Measurements from ENCODE around the gene FN3KRP.
A peak's percentile ranks its signal among the peaks of the same experiment; 100 is the strongest.

The FN3KRP gene, protein sequence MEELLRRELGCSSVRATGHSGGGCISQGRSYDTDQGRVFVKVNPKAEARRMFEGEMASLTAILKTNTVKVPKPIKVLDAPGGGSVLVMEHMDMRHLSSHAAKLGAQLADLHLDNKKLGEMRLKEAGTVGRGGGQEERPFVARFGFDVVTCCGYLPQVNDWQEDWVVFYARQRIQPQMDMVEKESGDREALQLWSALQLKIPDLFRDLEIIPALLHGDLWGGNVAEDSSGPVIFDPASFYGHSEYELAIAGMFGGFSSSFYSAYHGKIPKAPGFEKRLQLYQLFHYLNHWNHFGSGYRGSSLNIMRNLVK
- total RNA-seq = 25.3 reads per million, percentile 52 among the genes with 10 or more reads in this experiment

DNA sequence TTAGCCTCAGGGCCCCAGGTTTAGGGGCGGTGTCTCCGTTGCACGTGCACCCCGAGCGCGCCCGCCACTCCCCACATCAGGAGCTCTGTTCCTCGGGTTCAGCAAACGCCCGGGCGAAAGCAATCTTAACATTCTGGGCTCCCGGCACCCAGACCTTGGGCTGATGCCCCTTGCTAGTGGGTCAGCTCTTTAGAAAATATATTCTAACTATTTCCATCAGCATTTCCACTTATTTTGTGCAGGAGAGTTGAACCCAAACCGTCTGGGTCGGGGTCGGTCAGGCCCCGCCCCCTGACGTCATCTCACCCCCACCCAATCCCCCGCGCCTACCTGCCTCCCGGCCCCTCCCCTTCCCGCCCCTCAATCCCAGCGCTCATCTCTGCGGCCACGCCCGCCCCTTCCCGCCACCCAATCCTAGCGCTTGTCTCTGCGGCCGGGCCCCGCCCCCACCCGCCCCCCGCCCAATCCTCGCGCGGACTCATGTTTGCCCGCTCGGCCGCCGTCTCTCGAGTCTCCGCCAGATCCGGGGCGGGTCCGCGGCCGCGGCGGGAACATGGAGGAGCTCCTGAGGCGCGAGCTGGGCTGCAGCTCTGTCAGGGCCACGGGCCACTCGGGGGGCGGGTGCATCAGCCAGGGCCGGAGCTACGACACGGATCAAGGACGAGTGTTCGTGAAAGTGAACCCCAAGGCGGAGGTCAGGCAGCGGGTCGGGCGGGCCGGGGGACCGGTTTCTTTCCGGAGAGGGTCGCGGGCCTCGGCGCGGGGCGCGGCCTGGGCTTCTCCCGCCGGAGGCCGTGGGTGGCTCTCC is at the start of gene FN3KRP:
FN3KRP (plus strand) TSS at position 504 of the 808 bp plus-strand sequence; CDS start at position 554, 50 bp downstream.
- DNase-seq = peak; percentile 89

DNA sequence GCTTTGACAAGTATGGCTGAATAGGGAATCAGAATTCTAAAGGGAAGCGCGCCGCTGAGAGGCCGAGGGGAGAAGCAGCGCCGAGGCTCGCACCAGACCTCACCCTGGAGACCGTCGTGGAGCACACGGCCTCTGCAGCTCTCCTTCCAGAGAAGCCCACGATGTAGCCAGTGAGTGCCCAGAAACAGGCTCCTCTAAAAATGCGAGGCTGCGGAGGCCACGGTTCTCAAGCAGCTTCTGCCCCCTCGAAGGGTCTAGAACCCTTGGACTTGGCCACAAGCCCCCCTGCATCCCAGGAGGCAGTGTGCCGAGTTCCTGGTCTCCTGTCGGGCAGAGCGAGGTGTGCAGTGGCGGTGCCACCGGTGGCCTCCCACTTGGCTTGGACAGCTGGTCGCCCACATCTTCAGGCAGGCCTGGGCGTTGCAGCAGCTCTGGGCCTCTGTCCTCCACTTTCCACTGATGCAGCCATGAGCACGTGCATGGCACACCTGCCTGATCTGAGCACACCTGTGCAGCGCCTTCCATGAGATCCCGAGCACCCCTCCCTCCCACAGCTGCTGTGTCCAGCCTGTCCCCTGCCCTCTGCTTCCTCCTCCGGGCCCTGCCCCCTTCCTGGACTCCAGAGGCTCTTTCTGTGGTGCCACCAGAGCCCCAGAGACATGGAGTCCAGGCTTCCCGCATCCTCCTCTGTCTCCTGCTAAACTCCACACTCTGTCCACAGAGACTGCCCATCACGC is 49.4 kb upstream of the FN3KRP start:
- no peak for DNase-seq

DNA sequence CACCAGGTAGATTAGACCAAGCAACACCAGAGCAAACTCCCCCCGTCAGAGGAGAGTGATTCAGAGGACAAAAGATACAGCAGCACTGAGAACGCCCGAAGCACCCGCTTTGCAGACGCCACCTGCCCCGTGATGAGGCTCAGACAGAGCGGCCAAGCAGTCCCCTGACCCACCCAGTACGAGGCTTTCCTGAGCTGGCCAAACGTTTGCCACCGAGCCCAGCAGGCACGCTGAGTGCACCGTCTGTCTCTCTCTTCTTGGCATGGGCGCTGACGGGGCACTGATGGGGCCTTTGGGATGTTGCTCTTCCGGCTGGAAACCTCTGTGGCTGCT is 48.9 kb upstream of the FN3KRP start:
- no peak for DNase-seq

DNA sequence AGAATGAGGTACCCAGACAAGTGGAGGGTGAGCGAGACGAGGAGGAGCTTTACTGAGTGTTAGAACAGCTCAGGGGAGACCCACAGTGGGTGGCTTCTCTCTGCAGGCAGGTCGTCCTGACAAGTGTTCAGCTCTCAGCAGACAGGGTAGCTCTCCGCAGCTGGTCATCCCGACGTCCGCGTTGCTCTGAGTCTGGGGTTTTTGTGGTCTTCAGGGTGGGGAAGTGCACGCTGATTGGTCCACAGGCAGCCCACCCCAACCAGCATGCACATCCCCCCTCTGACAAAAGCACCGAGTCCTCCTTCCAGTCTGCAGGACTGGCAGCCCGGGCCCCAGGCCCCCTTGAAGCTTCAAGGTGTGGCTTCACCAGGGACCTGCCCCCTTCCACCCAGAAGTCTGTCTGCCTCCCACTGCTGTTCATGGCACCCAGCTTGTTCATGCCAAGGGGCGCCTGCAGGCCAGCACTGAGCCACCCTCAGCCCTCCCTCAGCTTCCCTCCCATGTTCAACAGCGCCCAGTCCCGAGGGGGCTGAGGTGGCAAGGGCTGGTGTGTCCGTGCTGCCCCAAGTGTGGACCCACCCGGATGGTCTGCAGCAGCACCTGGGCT is 48.4 kb upstream of the FN3KRP start:
- no peak for DNase-seq

DNA sequence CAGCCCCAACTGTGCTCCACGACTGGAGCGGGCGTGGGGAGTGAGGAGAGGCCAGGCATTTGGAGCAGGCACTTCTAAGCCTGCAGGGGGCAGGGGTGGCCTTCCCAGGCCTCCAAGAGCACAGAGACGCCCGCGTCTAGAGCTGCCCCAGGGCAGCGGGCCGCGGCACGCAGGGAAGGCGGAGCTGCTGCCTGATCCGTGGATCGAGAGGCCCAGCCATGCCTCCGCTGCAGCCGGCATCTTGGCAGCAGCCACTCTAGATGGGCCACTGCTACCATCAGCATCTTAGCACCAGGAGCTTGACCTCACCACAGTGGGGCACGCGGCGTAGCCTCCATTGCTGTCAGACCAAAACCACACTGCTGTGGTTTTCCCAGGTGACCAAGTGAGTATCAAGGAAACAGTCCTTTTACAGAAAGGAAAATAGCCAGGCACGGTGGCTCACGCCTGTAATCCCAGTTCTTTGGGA is 47.8 kb upstream of the FN3KRP start:
- no peak for DNase-seq

DNA sequence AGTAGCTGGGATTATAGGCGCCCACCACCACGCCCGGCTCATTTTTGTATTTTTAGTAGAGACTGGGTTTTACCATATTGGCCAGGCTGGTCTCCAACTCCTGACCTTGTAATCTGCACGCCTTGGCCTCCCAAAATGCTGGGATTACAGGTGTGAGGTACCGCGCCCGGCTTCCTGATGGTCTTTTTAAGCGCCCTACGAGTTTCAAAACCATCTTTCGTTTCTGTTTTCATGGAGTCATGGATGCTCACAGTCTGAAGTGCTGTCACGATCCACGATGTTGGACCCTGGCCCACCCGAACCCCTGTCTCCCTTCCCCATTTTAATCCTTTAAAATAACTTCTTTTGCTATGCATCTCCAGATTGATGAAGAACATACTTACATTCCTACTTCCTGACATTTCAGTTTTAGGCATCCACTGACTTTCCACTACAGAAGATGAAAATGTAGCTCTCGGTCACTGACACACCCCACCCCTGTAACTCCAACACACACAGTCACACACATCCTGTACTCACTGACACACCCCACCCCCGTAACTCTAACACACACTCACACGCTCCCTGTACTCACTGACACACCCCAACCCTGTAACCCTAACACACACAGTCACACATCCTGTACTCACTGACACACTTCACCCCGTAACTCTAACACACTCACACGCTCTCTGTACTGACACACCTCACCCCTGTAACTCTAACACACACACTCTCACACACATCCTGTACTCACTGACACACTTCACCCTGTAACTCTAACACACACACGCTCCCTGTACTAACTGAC is 45.6 kb upstream of the FN3KRP start:
- DNase-seq = no peak

DNA sequence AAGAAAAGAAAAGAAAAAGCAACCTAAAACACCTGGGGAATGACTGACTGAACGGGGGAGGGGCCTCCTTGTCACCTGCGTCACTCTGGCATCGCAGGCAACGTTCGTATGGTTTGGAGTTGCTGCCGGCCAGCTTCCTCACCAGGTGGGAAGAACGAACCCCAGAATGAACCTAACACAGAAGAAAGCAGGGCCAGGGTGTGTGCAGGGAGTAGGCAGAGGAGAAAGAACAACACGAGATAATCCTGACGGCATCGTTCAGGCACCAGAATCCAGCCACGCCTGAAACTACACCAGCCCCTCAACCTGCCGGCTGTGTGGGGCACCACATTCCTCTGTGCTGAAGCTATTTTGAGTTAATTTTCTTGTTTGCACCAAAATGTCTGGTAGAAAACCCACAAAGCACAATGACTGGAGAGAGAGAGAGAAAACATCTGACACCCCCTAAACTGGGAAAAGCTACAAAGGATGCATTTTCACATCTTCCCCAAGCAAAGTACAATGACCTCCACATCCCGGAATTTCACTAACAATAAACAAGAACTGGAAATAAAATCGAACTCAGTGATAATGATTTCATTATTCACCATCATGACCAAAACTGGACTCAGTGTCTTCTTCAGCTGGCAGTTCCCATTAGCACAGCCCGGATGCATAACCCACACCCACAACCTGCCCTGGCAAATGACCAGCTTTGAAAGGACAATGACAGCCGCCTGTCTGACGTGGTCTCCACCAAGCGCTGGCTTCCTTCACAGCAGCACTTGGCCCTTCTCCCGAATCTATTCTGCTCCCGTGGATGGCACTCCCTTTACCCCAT is 41.6 kb upstream of the FN3KRP start:
- DNase-seq = no peak

DNA sequence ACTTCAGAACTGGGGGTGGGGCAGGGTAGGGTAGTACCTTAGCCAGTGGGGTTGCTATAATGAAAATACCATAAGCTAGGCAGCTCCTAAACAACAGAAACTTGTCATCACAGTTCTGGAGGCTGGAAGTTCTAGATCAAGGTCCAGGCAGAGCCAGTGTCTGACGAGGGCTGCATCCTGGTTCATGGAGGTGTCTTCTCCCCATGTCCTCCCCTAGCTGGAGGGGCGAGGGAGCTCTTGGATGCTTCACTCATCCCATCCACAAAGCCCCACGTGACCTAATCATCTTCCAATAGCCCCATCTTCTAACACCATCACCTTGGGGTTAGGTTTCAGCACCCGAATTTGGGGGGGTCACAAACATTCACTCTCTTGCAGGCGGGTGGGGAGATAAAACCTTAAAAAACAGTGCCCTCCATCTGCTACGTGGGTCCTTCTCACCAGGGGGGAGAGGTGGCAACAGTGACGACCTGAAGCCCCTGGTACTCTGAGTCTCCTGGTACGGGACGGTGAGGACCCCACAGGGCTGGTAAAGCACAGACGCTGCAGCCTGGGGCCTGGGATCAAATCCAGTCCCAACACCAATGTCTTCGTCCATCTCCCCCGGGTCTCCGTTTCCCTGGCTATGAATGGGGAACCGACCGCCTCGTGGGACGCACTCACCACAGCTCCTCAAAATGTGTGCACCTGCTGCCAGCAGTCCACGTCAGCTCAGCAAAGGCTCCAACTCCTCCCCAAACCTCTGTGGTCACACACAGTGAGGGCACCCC is 40.8 kb upstream of the FN3KRP start:
- no peak for DNase-seq

DNA sequence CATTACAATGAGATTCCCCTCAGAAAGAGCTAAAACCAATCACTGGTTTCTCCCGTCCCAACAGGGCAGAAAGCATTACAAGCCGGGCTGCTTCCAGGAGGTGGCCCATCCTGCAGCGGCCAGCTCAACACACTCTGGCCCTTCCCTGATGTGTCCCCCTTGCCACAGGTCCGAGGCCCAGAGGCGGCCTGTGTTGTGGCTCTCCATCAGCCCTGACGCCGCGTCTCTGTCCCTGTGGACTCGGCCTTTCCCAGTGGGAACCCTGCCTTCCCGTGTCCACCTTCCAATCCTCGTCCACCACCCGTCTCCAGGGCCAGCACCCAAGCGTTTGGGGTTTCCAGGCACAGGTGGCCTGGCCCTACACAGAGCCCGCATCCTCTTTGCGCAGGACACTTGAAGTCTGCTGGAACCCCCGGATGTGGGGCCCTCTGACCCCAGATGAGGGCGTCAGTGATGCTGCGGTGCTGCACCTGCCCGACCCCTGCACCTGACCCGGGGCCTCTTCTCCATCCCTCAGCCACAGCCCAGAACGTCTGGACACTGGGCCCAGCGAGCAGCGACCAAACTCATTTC is 39.1 kb upstream of the FN3KRP start:
- no peak for DNase-seq

DNA sequence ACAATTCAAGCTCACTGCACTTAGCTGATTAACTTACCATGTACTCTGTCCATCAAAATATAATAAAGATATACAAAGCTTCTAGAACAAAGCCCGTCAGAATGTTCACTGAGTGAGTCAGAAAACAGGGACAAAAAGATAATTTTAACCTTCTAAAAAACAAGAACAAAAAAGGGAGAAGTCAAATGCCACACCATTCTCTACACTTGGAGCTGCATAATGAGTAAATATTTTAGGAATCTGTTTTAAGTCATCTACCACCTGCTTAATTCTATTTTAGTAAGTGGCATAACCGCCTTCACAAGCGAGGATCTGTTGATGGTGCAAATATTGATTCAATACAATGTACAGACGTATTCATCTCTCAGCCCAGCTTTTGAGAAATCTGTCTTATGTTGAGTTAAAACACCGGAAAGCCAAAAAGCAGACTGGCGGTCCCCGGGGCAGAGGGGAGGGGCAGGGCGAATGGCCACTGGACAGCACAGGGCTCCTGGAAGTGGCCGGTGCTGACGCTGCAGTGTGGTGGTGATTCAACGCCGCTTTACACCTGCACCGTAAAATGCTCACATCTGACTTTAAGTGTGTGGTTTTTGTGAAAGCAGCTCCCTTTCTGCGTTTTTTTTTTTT is 38.1 kb upstream of the FN3KRP start:
- DNase-seq = no peak

DNA sequence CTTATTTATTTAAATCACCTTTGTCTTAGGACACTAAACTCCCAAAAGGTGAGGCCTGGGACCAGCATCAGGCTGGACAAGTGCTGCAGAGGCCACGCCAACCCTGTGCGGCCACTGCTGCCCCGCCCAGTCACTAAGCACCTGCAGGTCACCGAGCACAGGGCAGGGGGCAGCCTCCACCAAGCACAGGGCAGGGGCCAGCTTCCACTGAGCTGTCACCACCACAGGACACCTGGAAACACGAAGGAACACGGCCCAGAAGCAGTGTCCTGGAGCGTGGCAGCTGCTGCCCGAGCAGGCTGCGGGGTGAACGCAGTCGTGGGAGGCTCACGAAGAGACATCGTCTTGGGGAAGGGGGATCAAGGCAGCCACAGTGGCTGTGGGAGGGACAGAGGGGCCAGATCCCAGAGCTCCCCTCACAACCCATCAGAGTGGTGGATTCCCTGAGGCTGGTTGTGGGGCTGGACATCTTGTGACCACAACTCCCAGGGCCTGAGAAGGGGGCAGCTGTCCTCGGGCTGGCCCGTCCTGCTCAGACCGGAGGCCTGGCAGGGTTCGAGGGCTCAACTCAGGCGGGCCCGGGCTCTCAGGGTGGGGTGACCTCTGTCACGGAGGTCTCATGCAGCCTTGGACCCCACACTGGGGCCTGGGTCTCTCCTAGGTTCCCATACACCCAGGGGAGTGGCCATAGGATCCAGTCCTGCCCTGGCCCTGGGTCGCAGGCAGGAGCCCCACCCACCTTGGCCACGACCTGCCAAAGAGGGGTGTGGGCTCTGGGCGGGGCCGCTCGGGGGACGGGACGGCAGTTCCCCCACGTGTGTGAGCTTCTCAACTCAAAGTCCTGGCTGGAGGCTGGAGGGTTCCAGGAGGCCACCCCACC is 36.7 kb upstream of the FN3KRP start:
- no peak for DNase-seq

DNA sequence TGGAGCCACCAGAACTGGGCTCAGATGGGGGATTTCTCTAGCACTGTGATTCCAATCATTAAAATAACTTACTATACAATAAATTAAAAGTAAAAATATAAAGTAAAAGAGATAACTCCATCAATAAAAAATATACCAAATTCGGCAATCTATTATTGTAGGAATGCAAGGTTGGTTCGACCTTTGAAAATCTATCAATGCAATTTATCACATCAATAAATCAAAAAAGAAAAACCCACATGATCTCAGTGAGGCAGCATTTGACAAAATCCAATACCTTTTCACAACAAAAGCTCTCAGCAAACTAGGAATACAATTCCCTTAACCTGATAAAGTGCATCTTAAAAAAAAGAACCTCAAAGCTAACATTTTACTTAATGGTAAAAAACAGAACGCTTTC is 35.0 kb upstream of the FN3KRP start:
- no peak for DNase-seq

DNA sequence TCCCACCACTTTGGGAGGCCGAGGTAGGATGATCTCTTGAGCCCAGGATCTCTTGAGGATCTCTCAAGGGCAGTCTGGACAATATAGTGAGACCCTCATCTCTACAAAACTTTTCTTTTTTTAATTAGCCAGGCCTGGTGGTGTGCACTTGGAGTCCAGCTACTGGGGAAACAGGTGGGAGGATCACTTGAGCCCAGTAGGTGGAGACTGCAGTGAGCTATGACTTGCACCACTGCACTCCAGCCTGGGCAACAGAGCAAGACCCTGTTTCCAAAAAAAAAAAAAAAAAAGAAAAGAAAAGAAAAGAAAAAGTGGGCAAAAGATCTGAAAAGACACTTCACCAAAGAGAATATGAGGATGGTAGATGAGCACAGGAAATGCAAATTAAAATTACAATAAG is 33.0 kb upstream of the FN3KRP start:
- DNase-seq = no peak

DNA sequence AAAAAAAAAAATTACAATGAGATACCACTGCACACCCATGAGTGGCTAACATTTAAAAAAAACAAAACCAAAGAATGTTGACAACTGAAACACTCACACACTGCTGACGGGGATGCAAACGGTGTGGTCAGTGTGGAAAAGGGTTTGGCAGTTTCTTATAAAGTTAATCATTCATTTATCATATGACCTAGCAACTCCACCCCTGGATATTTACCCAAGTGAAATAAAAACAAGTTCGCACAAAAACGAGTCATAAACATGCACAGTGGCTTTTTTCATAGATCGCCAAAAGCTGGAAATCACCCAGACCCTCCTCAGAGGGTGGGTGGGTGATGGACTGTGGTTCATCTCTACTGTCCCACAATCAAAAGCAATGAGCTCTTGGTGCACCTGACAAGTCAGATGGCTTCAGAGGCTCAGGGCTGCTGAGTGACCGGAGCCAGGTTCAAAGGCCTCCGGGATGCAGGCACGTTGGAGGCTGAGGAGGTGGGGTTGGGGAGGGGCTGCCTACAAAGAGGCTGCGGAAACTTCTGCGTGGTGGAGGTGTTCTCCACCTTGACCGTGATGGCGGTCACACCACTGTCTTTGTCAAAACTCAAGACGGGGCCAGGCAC is 32.2 kb upstream of the FN3KRP start:
- DNase-seq = no peak

DNA sequence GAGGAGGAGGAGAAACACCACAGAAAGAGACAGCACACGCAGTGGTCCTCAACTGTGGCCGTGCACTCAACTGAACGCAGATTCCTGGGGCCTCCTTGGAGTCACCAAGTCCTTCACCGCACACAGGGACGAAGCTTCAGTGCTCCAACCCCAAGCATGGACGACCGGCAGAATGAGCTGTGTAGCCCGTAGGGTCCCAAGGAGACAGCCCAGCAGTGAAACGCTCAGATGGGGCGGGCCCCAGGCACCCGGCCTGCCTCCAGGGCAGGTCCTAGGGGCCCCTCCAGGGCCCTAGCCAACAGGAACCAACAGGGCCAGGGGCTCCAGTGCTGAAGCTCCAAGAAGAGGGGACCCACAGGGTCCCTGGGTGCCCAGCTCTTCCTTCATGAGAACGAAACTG is 31.2 kb upstream of the FN3KRP start:
- DNase-seq = no peak

DNA sequence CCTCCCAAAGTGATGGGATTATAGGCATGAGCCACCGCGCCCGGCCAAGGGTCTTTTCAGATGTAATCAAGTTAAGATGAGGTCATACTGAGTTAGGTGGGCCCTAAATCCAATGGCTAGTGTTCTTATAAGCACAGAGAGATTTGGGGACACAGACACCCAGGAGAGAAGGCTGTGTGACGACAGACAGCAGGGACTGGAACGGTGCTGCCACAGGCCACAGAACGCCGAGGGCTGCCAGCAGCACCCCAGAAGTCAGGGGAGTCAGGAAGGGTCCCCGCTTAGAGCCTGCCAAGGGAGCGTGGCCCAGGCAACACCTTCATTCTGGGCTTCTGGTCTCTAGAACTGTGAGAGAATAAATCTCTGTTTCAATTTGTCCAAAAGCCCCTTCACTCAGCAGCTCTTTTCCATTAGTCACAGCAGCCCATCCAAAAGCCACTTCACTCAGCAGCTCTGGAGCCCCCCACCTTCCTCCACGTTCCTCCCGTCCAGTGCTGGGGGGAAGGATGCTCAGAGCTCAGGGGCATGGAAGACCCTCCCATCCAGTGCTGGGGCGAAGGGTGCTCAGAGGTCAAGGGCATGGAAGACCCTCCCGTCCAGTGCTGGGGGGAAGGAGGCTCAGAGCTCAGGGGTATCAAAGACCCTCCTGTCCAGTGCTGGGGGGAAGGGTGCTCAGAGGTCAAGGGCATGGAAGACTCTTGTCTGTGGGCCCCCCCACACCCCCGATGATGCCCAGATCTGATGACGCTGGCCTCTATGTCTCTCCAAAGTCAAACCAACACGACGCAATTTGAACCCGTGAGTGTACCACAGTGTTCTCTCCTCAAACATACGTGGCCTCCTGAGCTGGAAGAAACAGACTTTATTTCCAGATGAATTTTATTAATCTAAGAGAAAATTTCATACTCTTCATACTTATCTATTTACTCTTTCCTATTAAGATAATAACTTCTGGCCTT is 29.9 kb upstream of the FN3KRP start:
- DNase-seq = no peak

DNA sequence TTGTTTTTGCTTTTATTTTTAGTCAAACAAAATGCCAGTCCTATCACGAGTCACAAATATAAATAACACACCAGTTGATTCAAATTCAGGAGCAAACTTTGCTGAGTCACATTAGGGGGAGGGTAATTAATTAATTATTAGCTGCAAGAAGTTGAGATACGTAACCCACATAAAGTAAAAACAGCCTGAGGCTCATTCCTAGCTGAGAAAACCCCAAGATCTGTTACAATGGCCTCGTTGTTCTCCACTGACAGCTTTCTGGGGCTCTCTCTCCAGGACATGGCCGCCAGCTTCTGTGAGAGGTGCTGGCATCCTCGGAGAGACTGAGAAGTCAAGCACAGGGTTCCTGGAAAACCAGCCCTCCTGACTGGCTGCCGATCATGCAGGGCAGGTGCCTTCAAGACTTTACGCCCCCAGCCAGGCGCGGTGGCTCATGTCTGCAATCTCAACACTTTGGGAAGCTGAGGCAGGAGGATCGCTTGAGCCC is 29.1 kb upstream of the FN3KRP start:
- no peak for DNase-seq

Measured in effector CD4-positive, alpha-beta T cell (primary cell).